GM19099 (cell line): Measurements from ENCODE around the gene LMF1.

Experiments
- POLR2A ChIP-seq: IDR thresholded peaks from 3 replicates; pipeline ENCODE4 v1.6.1; 2011; ENCODE audit warnings: low read depth; ENCODE audit not compliant: insufficient read length; ENCODE audit errors: extremely low read depth

The LMF1 gene

DNA sequence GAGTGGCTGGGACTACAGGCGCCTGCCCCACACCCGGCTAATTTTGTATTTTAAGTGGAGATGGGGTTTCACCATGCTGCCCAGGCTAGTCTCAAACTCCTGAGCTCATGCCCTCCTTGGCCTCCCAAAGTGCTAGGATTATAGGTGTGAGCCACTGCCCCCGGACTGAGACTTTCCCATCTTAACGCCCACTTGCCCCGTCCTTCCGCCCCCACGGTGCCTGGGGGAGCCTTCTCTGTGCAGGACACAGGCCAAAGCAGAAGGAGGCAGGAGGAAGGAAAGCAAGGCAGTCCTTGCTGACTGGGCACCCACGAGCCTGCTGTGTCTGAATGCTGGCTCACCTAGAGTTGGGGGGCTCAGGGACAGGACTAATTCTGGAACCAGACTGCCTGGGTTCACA, 152.7 kb downstream of the LMF1 start:
- TF ChIP-seq POLR2A: no peak

DNA sequence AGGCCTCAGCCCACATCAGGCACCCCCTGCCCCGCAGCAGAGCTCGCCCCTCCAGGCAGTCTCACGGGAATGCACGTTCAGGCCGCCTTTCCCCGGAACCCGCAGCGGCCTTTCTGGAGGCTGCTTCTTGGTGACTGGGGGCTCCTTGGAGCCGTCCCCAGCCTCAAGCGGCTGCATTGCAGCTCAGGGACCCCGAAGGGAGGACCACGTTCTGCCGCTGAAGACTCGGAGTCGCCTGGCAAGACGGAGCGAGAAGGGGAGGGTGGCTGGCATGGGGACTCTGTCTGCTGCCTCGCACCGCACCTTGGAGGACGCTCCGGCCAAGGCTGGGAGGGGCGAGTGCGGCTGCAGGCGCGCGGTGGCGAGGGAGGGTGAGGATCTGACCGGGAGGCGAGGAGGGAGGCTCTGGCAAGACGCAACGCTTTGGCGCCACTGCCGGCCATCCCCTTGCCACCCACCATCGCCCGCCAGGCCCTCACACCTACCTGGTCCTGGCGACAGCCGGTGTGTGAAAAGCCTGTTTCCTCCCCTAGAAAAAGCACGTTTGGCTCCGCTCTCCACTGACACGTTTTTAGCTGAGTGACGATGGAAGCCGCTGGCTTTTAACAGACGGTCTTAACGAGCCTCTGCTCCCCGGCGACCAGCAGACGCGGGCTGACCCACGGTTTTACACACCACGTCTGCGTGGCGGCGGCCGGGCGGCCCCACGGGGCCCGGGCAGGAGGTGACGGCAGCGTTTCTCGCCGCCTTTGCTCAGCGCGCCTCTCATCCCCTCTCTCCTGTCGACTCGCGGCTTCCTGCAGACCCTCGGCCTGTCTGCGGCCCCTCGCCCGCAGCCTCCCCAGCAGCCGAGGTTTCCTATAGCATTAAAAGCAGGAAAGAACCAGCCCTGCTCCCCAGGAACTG, 153.5 kb downstream of the LMF1 start:
- TF ChIP-seq POLR2A: no peak

DNA sequence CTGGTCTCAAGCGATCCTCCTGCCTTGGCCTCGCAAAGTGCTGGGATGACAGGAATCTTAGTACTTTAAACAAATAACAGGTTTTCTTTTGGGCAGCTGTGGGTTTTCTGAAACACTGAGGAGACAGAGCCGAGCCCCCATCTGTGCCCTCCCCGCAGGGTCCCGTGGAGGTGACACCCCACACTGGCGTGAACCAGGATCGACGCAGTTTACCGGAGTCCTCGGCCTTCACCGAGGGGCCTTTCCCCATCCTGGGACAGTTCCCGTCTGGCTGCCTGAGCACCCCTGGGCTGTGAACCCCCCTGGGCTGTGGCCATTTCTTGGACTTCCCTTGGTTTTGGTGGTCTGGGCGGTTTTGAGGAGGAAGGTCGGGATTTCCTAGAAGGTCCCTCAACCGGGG, 154.9 kb downstream of the LMF1 start:
- no peak for TF ChIP-seq POLR2A

DNA sequence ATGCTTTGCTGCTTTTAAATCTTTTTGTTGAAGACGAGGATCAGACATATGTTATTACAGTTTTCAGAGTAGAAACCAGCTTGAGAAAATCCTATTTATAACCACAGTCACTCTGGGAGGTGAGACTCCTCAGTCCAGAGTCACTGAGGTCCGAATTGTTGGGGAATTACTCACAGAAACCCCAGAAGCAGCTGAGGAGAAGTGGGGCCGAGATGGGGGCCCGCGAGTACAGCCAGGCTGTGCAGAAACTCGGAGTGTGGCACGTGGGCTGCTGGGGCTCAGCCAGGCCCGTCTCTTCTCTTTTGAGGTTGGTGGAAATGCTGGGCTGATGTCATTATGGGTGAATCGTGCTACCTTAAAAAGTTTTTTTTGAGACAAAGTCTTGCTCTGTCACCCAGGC, 155.8 kb downstream of the LMF1 start:
- no peak for TF ChIP-seq POLR2A

DNA sequence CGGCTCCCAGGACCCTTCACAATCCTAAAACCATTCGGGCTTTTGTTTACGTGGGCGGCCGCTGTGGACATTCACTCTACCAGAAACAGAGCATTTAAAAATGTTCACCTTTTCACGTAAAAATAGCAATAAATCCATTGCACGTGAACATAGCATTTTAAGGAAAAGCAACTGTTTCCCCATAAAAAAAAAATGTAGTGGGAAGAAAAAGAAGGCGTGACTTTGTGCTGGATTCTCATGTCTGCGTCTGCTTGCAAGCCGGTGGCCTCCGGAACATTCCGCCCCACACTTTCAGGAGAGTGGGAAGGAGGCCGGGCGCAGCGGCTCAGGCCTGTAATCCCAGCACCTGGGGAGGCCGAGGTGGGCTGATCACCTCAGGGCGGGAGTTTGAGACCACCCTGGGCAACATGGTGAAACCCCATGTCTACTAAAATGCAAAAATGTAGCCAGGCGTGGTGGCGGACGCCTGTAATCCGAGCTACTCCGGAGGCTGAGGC, 156.8 kb downstream of the LMF1 start:
- no peak for TF ChIP-seq POLR2A

DNA sequence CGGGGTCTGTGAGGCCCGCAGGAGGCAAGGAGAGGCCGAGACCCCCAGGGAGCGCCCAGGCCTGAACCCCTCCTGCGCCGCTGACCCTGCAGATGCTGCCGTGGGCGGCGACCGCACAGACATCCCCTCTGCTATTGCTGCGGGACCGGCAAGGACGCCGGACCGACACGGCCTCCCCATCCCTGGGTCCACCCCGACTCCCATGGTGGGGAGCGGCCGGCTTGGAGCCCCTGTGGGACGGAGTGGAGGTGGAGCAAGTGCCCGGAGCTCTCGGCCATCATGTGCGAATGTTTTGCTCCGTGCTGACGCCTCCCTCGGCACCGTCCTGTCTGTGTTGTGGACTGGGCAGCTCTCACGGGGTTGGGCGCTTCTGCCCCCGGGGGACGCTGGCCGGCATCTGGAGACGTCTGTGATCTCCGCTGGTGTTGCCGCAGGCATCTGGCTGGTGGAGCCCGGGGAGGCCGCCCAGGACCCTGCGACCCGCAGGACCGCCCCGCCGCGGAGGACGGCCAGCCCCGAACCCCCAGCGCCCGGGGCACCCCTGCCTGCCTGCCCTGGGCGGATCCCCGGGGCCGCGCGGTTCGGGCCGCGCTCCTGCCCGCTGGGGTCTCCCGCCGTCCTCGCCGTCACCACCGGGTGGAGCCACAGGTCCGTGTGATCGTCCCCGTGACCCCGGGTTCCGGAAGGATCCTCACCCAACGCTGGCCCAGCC, 157.4 kb downstream of the LMF1 start:
- TF ChIP-seq POLR2A: no peak

DNA sequence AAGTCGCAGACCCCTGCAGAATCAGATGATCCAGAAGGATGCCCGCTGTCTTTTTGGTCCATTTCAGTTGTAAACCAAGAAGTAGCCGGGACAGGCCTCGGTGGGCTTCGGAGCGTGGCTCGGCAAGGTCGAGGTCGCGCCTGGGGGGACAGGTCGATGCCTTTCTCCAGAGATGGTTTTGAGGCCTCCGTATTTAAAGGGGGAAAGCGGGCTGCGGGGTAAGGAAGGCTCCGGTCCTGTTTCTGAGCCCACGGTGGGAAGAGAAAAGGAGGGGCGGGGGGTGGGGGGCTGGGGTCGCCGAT, 162.7 kb downstream of the LMF1 start:
- no peak for TF ChIP-seq POLR2A

DNA sequence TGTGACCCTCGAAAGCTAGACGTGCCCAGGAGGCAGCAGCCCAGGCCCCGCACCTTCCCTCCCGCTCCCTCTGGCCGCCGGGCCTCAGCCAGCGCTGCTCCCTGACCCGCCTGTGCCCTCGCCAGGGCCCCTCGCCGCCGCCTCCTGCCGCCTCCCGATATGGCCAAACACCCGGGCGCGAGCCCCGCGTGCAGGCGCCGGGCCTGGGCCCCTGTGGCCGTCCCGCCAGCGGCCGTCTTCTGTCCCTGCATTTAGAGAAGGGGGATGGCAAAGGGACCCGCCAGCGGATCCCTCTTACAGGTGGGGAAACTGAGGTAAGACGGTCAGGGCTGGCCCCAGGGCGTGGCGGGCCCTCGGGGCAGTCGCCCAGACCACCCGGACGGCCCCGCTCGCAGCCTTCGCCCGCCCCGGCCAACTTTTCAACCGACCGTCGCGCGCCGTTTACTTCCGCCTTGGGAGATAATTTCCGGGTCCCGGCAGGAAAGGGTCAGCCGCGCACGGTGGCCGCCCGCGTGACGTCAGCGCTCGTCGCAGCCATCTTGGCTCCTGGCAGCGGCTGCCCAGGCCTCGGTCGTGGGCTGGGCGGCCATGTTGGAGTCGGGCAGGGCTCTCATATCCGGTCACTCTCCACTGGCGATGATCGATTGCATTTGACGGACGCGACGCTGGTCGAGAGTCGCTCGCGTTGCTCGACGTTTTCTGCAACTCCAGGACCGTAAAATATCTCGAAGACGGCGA, 163.3 kb downstream of the LMF1 start:
- peak; percentile 75 for TF ChIP-seq POLR2A

DNA sequence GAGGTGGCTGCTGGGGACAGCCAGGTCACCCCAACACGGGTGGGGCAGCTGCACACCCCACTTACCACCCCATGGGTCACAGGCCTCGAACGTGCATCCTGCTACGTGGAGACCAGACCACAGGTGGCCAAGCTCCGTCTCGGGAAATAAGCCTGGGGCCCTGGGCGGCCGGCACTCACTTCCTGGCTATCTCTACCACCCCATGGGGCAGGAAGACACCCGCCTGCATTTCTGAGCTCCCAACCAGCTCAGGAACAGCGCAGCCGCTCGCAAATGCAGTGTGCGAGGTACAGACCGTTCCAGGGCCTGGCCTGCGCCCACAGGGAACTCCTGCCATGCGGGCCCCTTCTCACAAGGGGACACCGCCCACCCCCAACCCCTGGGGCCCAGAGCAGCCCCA, 165.3 kb downstream of the LMF1 start:
- no peak for TF ChIP-seq POLR2A

DNA sequence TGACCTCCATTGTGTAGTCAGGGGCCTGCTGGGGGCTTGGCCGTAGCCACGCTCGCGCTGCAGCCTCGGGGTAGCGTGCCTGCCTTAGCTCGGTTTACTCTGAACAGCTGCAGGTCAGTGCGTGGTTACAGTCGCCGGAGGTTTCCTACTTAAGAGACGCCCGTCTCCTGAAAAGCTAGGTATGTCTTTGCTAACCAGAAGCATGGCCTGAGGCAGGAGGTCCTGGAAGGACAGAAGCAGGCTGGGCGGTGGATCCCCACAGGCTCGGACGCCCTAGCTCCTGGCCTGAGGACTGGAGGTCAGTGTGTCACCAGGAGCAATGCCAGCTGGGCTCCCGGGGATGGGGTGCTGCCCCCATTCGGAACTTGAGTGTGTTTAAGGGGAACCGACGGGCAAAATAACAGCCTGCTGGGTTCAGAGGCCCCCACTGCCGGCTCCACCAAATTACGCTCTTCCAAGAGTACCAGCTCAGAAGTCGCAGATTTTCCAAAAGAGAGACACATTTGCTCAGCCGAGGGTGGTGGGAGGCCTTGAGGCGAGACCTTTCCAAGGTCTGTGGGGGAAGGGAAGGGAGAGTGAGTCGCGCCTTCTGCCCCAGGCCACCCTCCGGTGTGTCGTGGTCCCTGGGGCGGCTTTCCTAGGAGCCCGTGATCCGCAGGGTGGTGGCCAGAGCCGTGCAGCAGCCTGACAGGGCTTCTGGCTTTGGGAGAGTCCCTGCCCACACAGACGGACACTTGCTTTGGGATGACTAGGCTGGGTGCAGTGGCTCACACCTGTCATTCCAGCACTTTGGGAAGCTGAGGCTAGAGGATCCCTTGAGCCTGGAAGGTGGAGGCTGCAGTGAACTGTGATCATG, 166.4 kb downstream of the LMF1 start:
- no peak for TF ChIP-seq POLR2A

DNA sequence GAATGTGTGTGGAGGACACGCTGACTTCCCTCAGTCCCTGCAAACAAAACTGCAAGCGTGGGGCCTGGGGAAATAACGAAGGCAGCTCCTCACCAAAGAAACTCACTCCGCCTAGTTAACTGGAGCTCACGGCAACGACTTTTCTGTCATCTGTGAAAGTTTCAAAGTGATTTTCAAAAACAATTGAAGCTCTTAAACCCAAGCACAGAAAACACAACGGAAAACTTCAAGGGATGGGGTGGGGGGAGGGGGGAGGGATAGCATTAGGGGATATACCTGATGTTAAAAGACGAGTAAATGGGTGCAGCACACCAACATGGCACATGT, 167.1 kb downstream of the LMF1 start:
- TF ChIP-seq POLR2A: no peak
